K562 (cell line): ENCODE results near the gene SUB1. TPM values are rescaled to one million over a fixed set of nuclear protein-coding genes. Genes with fewer than 3 reads are reported as not detected.

Source experiments
- ATAC-seq: fragments of 200-7000 bp; cut with Tn5 transposase; 3 replicates; pipeline ENCODE4 v1.9.1; 2020; ENCODE audit warnings: moderate library complexity
- BruUV-seq: library from RNA; stranded (reverse); fragments of 400-500 nt; replicated peaks from 2 replicates; lab custom pipeline; 2021; lab: Mats Ljungman, UMichigan
- CTCF ChIA-PET: fragments of 300-600 bp; formaldehyde crosslinking; extraction: SDS; loops from one replicate; lab custom pipeline; 2021; ENCODE audit warnings: low intra/inter-chr PET ratio; lab: Yijun Ruan, JAX
- POLR2A ChIA-PET: fragments of 300-600, 350-650 bp; sonication (Branson Sonifier 250); formaldehyde crosslinking; extraction: SDS; loops from one replicate; lab custom pipeline; 2021; ENCODE audit warnings: antibody characterized with exemption, inconsistent platforms; lab: Yijun Ruan, JAX
- DNase-seq, 4 experiments: peaks; one replicate each; pipeline versions ENCODE4 v3.0.0 to v3.0.0-alpha.2; 2011 to 2018; ENCODE audit warnings: low spot score in 3 of 4, mixed read lengths in 3 of 4; ENCODE audit errors: extremely low read depth in 1 of 4
- FAIRE-seq: peaks from 2 replicates; lab custom pipeline; 2011; peaks lifted over from hg19 to GRCh38; lab: Jason Lieb, UNC
- H2AFZ ChIP-seq: 2 replicates; pipeline ENCODE4 v1.6.0; 2011; ENCODE audit warnings: low read depth, low read length, control low read depth, inconsistent platforms
- H3K27ac ChIP-seq: fragments of 200-600 bp; 3 replicates; pipeline ENCODE4 v1.8.0; 2011; ENCODE audit warnings: low read depth, mild to moderate bottlenecking, control low read depth, inconsistent platforms, low read length, moderate library complexity, mixed read lengths; ENCODE audit errors: extremely low read depth
- H3K27me3 ChIP-seq, 2 experiments: fragments of 300-600 bp in 1 of 2; 2 replicates in 1 of 2; 3 replicates in 1 of 2; pipeline versions ENCODE4 v1.6.0 to v1.8.0; 2011; ENCODE audit warnings: inconsistent platforms in 2 of 2, low read length in 2 of 2, mild to moderate bottlenecking in 1 of 2, mixed read lengths in 1 of 2, moderate library complexity in 1 of 2; ENCODE audit not compliant: control insufficient read depth in 2 of 2, insufficient read depth in 2 of 2
- H3K36me3 ChIP-seq: fragments of 300-600 bp; 3 replicates; pipeline ENCODE4 v1.8.0; 2011; ENCODE audit warnings: mild to moderate bottlenecking, low read length, inconsistent platforms; ENCODE audit not compliant: control insufficient read depth, insufficient read depth
- H3K4me1 ChIP-seq, 2 experiments: fragments of 200-600 bp in 1 of 2; replicated peaks in 1 of 2; 2 replicates in 1 of 2; 3 replicates in 1 of 2; pipeline versions ENCODE4 v1.5.1 to v1.8.0; 2011; ENCODE audit warnings: inconsistent platforms in 2 of 2, low read length in 2 of 2, mild to moderate bottlenecking in 1 of 2, mixed read lengths in 1 of 2, moderate library complexity in 1 of 2; ENCODE audit not compliant: control insufficient read depth in 2 of 2, insufficient read depth in 2 of 2
- H3K4me2 ChIP-seq: 2 replicates; pipeline ENCODE4 v1.6.1; 2011; ENCODE audit warnings: low read length, control low read depth, inconsistent platforms, mixed read lengths; ENCODE audit not compliant: insufficient read depth
- H3K4me3 ChIP-seq: fragments of 200-600 bp; sonication (generic), shearing (Covaris generic); 2 replicates; pipeline ENCODE4 v1.5.1; 2016; ENCODE audit warnings: control low read depth, inconsistent platforms
- H3K79me2 ChIP-seq: fragments of 200-600 bp; 3 replicates; pipeline ENCODE4 v1.8.0; 2011; ENCODE audit warnings: low read length, inconsistent platforms; ENCODE audit not compliant: control insufficient read depth, insufficient read depth
- H3K9ac ChIP-seq, 2 experiments: 2 replicates each; pipeline versions ENCODE4 v1.6.0 to v1.6.1; 2011; ENCODE audit warnings: low read depth in 2 of 2, low read length in 2 of 2, control low read depth in 1 of 2, inconsistent platforms in 1 of 2, mild to moderate bottlenecking in 1 of 2, mixed read lengths in 1 of 2; ENCODE audit not compliant: insufficient read depth in 1 of 2
- H3K9me1 ChIP-seq: one replicate; pipeline ENCODE4 v1.6.0; 2011; ENCODE audit warnings: inconsistent platforms, mild to moderate bottlenecking, low read length, moderate library complexity; ENCODE audit not compliant: control insufficient read depth, insufficient read depth
- H3K9me3 ChIP-seq: replicated peaks from 2 replicates; pipeline ENCODE4 v1.5.1; 2011; ENCODE audit warnings: low read depth, low read length, inconsistent platforms; ENCODE audit not compliant: control insufficient read depth, insufficient read depth
- H4K20me1 ChIP-seq: replicated peaks from 2 replicates; pipeline ENCODE4 v1.6.1; 2011; ENCODE audit warnings: low read length, inconsistent platforms, mixed read lengths; ENCODE audit not compliant: control insufficient read depth, insufficient read depth
- ATF6 ChIP-seq: sonication (generic); formaldehyde crosslinking; IDR thresholded peaks from 2 replicates; pipeline ENCODE4 v1.4.0; 2020; ENCODE audit warnings: mild to moderate bottlenecking, missing genetic modification reagents
- SMAD1 ChIP-seq: fragments of 150-350 bp; IDR thresholded peaks from 2 replicates; pipeline ENCODE4 v1.6.1; 2014; ENCODE audit warnings: low read length, low read depth; ENCODE audit not compliant: partially characterized antibody
- ZBTB7A ChIP-seq: IDR thresholded peaks from 2 replicates; pipeline ENCODE4 v1.6.1; 2011; ENCODE audit warnings: low read depth, mild to moderate bottlenecking, low read length, moderate library complexity, borderline replicate concordance; ENCODE audit not compliant: control insufficient read depth
- ZNF586 ChIP-seq: fragments of 450-650 bp; formaldehyde crosslinking; conservative IDR thresholded peaks from 2 replicates; pipeline ENCODE4 v1.4.0; 2020; ENCODE audit warnings: mild to moderate bottlenecking, moderate library complexity
- WGBS: fragments of 100-300 bp; shearing (Covaris generic); methylation state at CpG from one replicate; pipeline ENCODE4 v1.1.6; 2016; ENCODE audit warnings: low coverage, mixed read lengths; ENCODE audit not compliant: insufficient coverage; ENCODE audit errors: missing lambda C conversion rate; 5-methylcytosine and 5-hydroxymethylcytosine counted together
- in situ Hi-C: fragments of 300-500 bp; cut with MboI; formaldehyde crosslinking; loops from 4 replicates; pipeline ENCODE4 v1.15.0; 2018; ENCODE audit warnings: inconsistent platforms, mixed read lengths
- intact Hi-C: fragments of 100-400 bp; cut with micrococcal nuclease; formaldehyde crosslinking; loops from 2 replicates; pipeline ENCODE4 v1.14.2; 2022
- polyA plus RNA-seq, 8 experiments: library from polyadenylated mRNA; depleted of rRNA in 4 of 8; stranded (reverse) in 5 of 8; unstranded in 3 of 8; fragments of >200 nt; fragmentation: Nextera tagmentation in 2 of 8; fragmentation: Illumina TruSeq in 1 of 8; extraction: Ambion mirVana in 2 of 8; extraction: Trizol in 1 of 8; gene quantifications; 2 replicates each; pipeline versions ENCODE4 v1.2.1 to v1.2.3, GENCODE V29; 2011 to 2014; ENCODE audit warnings: inconsistent platforms in 1 of 8, missing spikeins in 1 of 8
- total RNA-seq, 7 experiments: library from RNA; depleted of rRNA in 6 of 7; stranded (reverse); fragments of >200 nt in 6 of 7; fragmentation: Illumina TruSeq in 2 of 7; extraction: Trizol in 2 of 7; gene quantifications; 2 replicates each; pipeline versions ENCODE4 v1.2.1 to v1.2.3, GENCODE V29; 2011 to 2021; ENCODE audit warnings: low replicate concordance in 1 of 7
- TF ChIP-seq, protein P1 (sequence below): fragments of 450-650 bp; IDR thresholded peaks from 2 replicates; pipeline ENCODE4 v1.6.1; 2017; ENCODE audit warnings: antibody characterized with exemption

Gene SUB1
- total and polyA plus RNA-seq, 9 of the 15 experiments (the other 6 are each of a cell fraction or from before 2014, with no cell fraction given) = 336 to 1,031 (median 700) TPM

GRCh38 chr5:32600054-32600622 lies 14.8 kb downstream of the SUB1 start:
- peaks cover 98% of the 10 kb centered on the region for H3K36me3 ChIP-seq
- H3K4me1 ChIP-seq = no peaks in the 10 kb centered on the region
- FAIRE-seq = no peak
- H3K27me3 ChIP-seq = no peaks in the 10 kb centered on the region
- no peak overlapping the region for H3K4me3 ChIP-seq
- ChIA-PET CTCF (no interaction called here), POLR2A (interaction anchor here (0.6 to 1.4 kb wide), 5 partner anchors 8 to 342 kb away, joined by 4 to 10 read pairs (median 4); no protein-coding TSS in a partner anchor)
- no peaks in the 10 kb centered on the region for H3K9me1 ChIP-seq
- H3K27ac ChIP-seq = no peak overlapping the region
- no peak for DNase-seq
- TF ChIP-seq ZBTB7A = no peak
- no peak for TF ChIP-seq ZNF586 (CRISPR knock-in tag)
- no peak for TF ChIP-seq SMAD1
- TF ChIP-seq, protein P1, sequence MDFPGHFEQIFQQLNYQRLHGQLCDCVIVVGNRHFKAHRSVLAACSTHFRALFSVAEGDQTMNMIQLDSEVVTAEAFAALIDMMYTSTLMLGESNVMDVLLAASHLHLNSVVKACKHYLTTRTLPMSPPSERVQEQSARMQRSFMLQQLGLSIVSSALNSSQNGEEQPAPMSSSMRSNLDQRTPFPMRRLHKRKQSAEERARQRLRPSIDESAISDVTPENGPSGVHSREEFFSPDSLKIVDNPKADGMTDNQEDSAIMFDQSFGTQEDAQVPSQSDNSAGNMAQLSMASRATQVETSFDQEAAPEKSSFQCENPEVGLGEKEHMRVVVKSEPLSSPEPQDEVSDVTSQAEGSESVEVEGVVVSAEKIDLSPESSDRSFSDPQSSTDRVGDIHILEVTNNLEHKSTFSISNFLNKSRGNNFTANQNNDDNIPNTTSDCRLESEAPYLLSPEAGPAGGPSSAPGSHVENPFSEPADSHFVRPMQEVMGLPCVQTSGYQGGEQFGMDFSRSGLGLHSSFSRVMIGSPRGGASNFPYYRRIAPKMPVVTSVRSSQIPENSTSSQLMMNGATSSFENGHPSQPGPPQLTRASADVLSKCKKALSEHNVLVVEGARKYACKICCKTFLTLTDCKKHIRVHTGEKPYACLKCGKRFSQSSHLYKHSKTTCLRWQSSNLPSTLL = no peak
- TF ChIP-seq ATF6 = no peak
- no peak overlapping the region for H2AFZ ChIP-seq
- in situ Hi-C loops = loop anchor here (25.0 kb wide), 1 partner anchor 1013 kb away; no protein-coding TSS in a partner anchor
- H3K4me2 ChIP-seq = no peak overlapping the region
- H3K9ac ChIP-seq = no peak overlapping the region
- intact Hi-C loops = no loop called here
- BruUV-seq = no TSS peak
- WGBS = 99% methylated on average over 4 of the region's 4 CpGs
- peaks cover 49% of the 10 kb centered on the region for H3K79me2 ChIP-seq
- H4K20me1 ChIP-seq = no peaks in the 10 kb centered on the region; the same call in 1 of the 2 replicates
- H3K9me3 ChIP-seq = no peaks in the 10 kb centered on the region
- ATAC-seq = no peak
